K562 (cell line): ENCODE data around the gene USP28. TPM values are rescaled to one million over a fixed set of nuclear protein-coding genes. Genes with fewer than 3 reads are reported as not detected.

Experiments used
- ATAC-seq: fragments of 200-7000 bp; cut with Tn5 transposase; 3 replicates; pipeline ENCODE4 v1.9.1; 2020; ENCODE audit warnings: moderate library complexity
- BruUV-seq: library from RNA; stranded (reverse); fragments of 400-500 nt; replicated peaks from 2 replicates; lab custom pipeline; 2021; lab: Mats Ljungman, UMichigan
- CTCF ChIA-PET: fragments of 300-600 bp; formaldehyde crosslinking; extraction: SDS; loops from one replicate; lab custom pipeline; 2021; ENCODE audit warnings: low intra/inter-chr PET ratio; lab: Yijun Ruan, JAX
- POLR2A ChIA-PET: fragments of 300-600, 350-650 bp; sonication (Branson Sonifier 250); formaldehyde crosslinking; extraction: SDS; loops from one replicate; lab custom pipeline; 2021; ENCODE audit warnings: antibody characterized with exemption, inconsistent platforms; lab: Yijun Ruan, JAX
- DNase-seq, 4 experiments: peaks; one replicate each; pipeline versions ENCODE4 v3.0.0 to v3.0.0-alpha.2; 2011 to 2018; ENCODE audit warnings: low spot score in 3 of 4, mixed read lengths in 3 of 4; ENCODE audit errors: extremely low read depth in 1 of 4
- FAIRE-seq: peaks from 2 replicates; lab custom pipeline; 2011; peaks lifted over from hg19 to GRCh38; lab: Jason Lieb, UNC
- H2AFZ ChIP-seq: 2 replicates; pipeline ENCODE4 v1.6.0; 2011; ENCODE audit warnings: low read depth, low read length, control low read depth, inconsistent platforms
- H3K27ac ChIP-seq: fragments of 200-600 bp; 3 replicates; pipeline ENCODE4 v1.8.0; 2011; ENCODE audit warnings: low read depth, mild to moderate bottlenecking, control low read depth, inconsistent platforms, low read length, moderate library complexity, mixed read lengths; ENCODE audit errors: extremely low read depth
- H3K27me3 ChIP-seq, 2 experiments: fragments of 300-600 bp in 1 of 2; 2 replicates in 1 of 2; 3 replicates in 1 of 2; pipeline versions ENCODE4 v1.6.0 to v1.8.0; 2011; ENCODE audit warnings: inconsistent platforms in 2 of 2, low read length in 2 of 2, mild to moderate bottlenecking in 1 of 2, mixed read lengths in 1 of 2, moderate library complexity in 1 of 2; ENCODE audit not compliant: control insufficient read depth in 2 of 2, insufficient read depth in 2 of 2
- H3K36me3 ChIP-seq: fragments of 300-600 bp; 3 replicates; pipeline ENCODE4 v1.8.0; 2011; ENCODE audit warnings: mild to moderate bottlenecking, low read length, inconsistent platforms; ENCODE audit not compliant: control insufficient read depth, insufficient read depth
- H3K4me1 ChIP-seq, 2 experiments: fragments of 200-600 bp in 1 of 2; replicated peaks in 1 of 2; 2 replicates in 1 of 2; 3 replicates in 1 of 2; pipeline versions ENCODE4 v1.5.1 to v1.8.0; 2011; ENCODE audit warnings: inconsistent platforms in 2 of 2, low read length in 2 of 2, mild to moderate bottlenecking in 1 of 2, mixed read lengths in 1 of 2, moderate library complexity in 1 of 2; ENCODE audit not compliant: control insufficient read depth in 2 of 2, insufficient read depth in 2 of 2
- H3K4me2 ChIP-seq: 2 replicates; pipeline ENCODE4 v1.6.1; 2011; ENCODE audit warnings: low read length, control low read depth, inconsistent platforms, mixed read lengths; ENCODE audit not compliant: insufficient read depth
- H3K4me3 ChIP-seq: fragments of 200-600 bp; sonication (generic), shearing (Covaris generic); 2 replicates; pipeline ENCODE4 v1.5.1; 2016; ENCODE audit warnings: control low read depth, inconsistent platforms
- H3K79me2 ChIP-seq: fragments of 200-600 bp; 3 replicates; pipeline ENCODE4 v1.8.0; 2011; ENCODE audit warnings: low read length, inconsistent platforms; ENCODE audit not compliant: control insufficient read depth, insufficient read depth
- H3K9ac ChIP-seq, 2 experiments: 2 replicates each; pipeline versions ENCODE4 v1.6.0 to v1.6.1; 2011; ENCODE audit warnings: low read depth in 2 of 2, low read length in 2 of 2, control low read depth in 1 of 2, inconsistent platforms in 1 of 2, mild to moderate bottlenecking in 1 of 2, mixed read lengths in 1 of 2; ENCODE audit not compliant: insufficient read depth in 1 of 2
- H3K9me1 ChIP-seq: one replicate; pipeline ENCODE4 v1.6.0; 2011; ENCODE audit warnings: inconsistent platforms, mild to moderate bottlenecking, low read length, moderate library complexity; ENCODE audit not compliant: control insufficient read depth, insufficient read depth
- H3K9me3 ChIP-seq: replicated peaks from 2 replicates; pipeline ENCODE4 v1.5.1; 2011; ENCODE audit warnings: low read depth, low read length, inconsistent platforms; ENCODE audit not compliant: control insufficient read depth, insufficient read depth
- H4K20me1 ChIP-seq: replicated peaks from 2 replicates; pipeline ENCODE4 v1.6.1; 2011; ENCODE audit warnings: low read length, inconsistent platforms, mixed read lengths; ENCODE audit not compliant: control insufficient read depth, insufficient read depth
- BMI1 ChIP-seq: fragments of 150-350 bp; IDR thresholded peaks from 2 replicates; pipeline ENCODE4 v1.6.1; 2014; ENCODE audit warnings: low read length
- FIP1L1 ChIP-seq: fragments of 200-400 bp; formaldehyde crosslinking; IDR thresholded peaks from 2 replicates; pipeline ENCODE4 v1.6.1; 2018; ENCODE audit warnings: mild to moderate bottlenecking, low read depth, low read length; ENCODE audit not compliant: poor library complexity, severe bottlenecking
- HIVEP1 ChIP-seq: fragments of 250-450 bp; sonication (Bioruptor Pico); IDR thresholded peaks from 2 replicates; pipeline ENCODE4 v1.4.0; 2020; ENCODE audit warnings: mild to moderate bottlenecking
- HNRNPUL1 ChIP-seq: fragments of 200-400 bp; formaldehyde crosslinking; IDR thresholded peaks from 2 replicates; pipeline ENCODE4 v1.6.1; 2017; ENCODE audit warnings: low read length
- MEIS2 ChIP-seq: fragments of 450-650 bp; IDR thresholded peaks from 2 replicates; pipeline ENCODE4 v1.6.1; 2014; ENCODE audit warnings: mild to moderate bottlenecking; ENCODE audit not compliant: partially characterized antibody
- MLLT1 ChIP-seq, 2 experiments: fragments of 450-650 bp; IDR thresholded peaks; 2 replicates each; pipeline ENCODE4 v1.6.1; 2016
- MYNN ChIP-seq, 2 experiments: sonication (generic); formaldehyde crosslinking in 1 of 2; IDR thresholded peaks; 2 replicates each; pipeline versions ENCODE4 v1.5.0 to v1.6.1; 2016 to 2020; ENCODE audit warnings: antibody characterized with exemption in 1 of 2, missing genetic modification reagents in 1 of 2
- SETDB1 ChIP-seq: IDR thresholded peaks from one replicate; pipeline ENCODE4 v1.6.1; 2012; ENCODE audit warnings: low read length, control low read depth, inconsistent platforms
- STAT5B ChIP-seq: fragments of 250-450 bp; sonication (Bioruptor Pico); IDR thresholded peaks from 2 replicates; pipeline ENCODE4 v1.8.0; 2021; ENCODE audit warnings: mild to moderate bottlenecking, inconsistent platforms
- WHSC1 ChIP-seq: IDR thresholded peaks from one replicate; pipeline ENCODE4 v1.6.1; 2012; ENCODE audit warnings: low read length, control low read depth, inconsistent platforms
- ZBTB43 ChIP-seq: sonication (generic); formaldehyde crosslinking; IDR thresholded peaks from 2 replicates; pipeline ENCODE4 v1.8.0; 2023; ENCODE audit warnings: mild to moderate bottlenecking, missing genetic modification reagents
- ZC3H11A ChIP-seq: IDR thresholded peaks from 2 replicates; pipeline ENCODE4 v1.6.1; 2012; ENCODE audit warnings: low read depth, low read length, improper control_type of control experiment
- ZSCAN29 ChIP-seq: fragments of 450-650 bp; IDR thresholded peaks from 2 replicates; pipeline ENCODE4 v1.6.1; 2017
- ZZZ3 ChIP-seq: fragments of 450-650 bp; IDR thresholded peaks from 2 replicates; pipeline ENCODE4 v1.6.1; 2016; ENCODE audit warnings: antibody characterized with exemption, mild to moderate bottlenecking, moderate library complexity
- WGBS: fragments of 100-300 bp; shearing (Covaris generic); methylation state at CpG from one replicate; pipeline ENCODE4 v1.1.6; 2016; ENCODE audit warnings: low coverage, mixed read lengths; ENCODE audit not compliant: insufficient coverage; ENCODE audit errors: missing lambda C conversion rate; 5-methylcytosine and 5-hydroxymethylcytosine counted together
- in situ Hi-C: fragments of 300-500 bp; cut with MboI; formaldehyde crosslinking; loops from 4 replicates; pipeline ENCODE4 v1.15.0; 2018; ENCODE audit warnings: inconsistent platforms, mixed read lengths
- intact Hi-C: fragments of 100-400 bp; cut with micrococcal nuclease; formaldehyde crosslinking; loops from 2 replicates; pipeline ENCODE4 v1.14.2; 2022
- polyA plus RNA-seq, 8 experiments: library from polyadenylated mRNA; depleted of rRNA in 4 of 8; stranded (reverse) in 5 of 8; unstranded in 3 of 8; fragments of >200 nt; fragmentation: Nextera tagmentation in 2 of 8; fragmentation: Illumina TruSeq in 1 of 8; extraction: Ambion mirVana in 2 of 8; extraction: Trizol in 1 of 8; gene quantifications; 2 replicates each; pipeline versions ENCODE4 v1.2.1 to v1.2.3, GENCODE V29; 2011 to 2014; ENCODE audit warnings: inconsistent platforms in 1 of 8, missing spikeins in 1 of 8
- total RNA-seq, 7 experiments: library from RNA; depleted of rRNA in 6 of 7; stranded (reverse); fragments of >200 nt in 6 of 7; fragmentation: Illumina TruSeq in 2 of 7; extraction: Trizol in 2 of 7; gene quantifications; 2 replicates each; pipeline versions ENCODE4 v1.2.1 to v1.2.3, GENCODE V29; 2011 to 2021; ENCODE audit warnings: low replicate concordance in 1 of 7
- TF ChIP-seq, protein P1 (sequence below): fragments of 250-450 bp; sonication (Bioruptor Pico); IDR thresholded peaks from 2 replicates; pipeline ENCODE4 v1.8.0; 2021; ENCODE audit warnings: borderline replicate concordance, mild to moderate bottlenecking, moderate library complexity; ENCODE audit not compliant: poor library complexity, severe bottlenecking
- TF ChIP-seq, protein P2 (sequence below): conservative IDR thresholded peaks from 2 replicates; pipeline ENCODE4 v1.6.1; 2011; ENCODE audit warnings: low read depth, mild to moderate bottlenecking, low read length; ENCODE audit not compliant: control insufficient read depth

Gene USP28
- total and polyA plus RNA-seq, 9 of the 15 experiments (the other 6 are each of a cell fraction or from before 2014, with no cell fraction given): 3.7 to 42.7 (median 20.3) TPM

GRCh38 chr11:113908098-113908497 lies 32.7 kb upstream of the USP28 start (continued):
- TF ChIP-seq HNRNPUL1: no peak
- TF ChIP-seq SETDB1: no peak
- no peak for TF ChIP-seq BMI1
- no peak for TF ChIP-seq MLLT1 (IDR thresholded peaks at IDR 0.05)
- TF ChIP-seq STAT5B: no peak

DNA sequence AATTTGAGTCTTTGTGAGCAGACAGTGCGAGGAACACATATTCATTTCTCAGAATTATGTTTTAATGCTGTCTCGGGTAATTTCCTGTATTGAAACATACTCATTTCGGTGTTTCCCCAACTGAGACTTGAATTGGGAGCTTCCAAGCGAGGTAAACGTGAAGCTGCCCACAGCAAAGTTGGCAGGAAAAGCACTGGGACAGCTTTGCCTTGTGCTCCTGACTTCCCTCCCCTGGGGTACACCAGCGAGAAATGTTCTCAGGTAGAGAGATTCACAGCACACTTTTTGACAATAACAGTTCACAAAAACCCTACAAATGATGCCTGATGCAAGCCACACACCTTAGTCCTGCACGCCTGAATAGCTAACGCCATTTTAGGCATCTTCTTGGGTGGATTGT lies 32.3 kb upstream of the USP28 start:
- TF ChIP-seq, protein P1, sequence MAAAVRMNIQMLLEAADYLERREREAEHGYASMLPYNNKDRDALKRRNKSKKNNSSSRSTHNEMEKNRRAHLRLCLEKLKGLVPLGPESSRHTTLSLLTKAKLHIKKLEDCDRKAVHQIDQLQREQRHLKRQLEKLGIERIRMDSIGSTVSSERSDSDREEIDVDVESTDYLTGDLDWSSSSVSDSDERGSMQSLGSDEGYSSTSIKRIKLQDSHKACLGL (CRISPR knock-in tag): no peak
- TF ChIP-seq ZZZ3 (no peak), ZSCAN29 (no peak), MYNN (IDR thresholded peaks at IDR 0.05) (no peak), MYNN (CRISPR knock-in tag; IDR thresholded peaks at IDR 0.05) (no peak), HIVEP1 (CRISPR knock-in tag) (no peak), ZBTB43 (CRISPR knock-in tag) (no peak), ZC3H11A (no peak), MEIS2 (no peak), FIP1L1 (no peak), WHSC1 (no peak)
- TF ChIP-seq, protein P2, sequence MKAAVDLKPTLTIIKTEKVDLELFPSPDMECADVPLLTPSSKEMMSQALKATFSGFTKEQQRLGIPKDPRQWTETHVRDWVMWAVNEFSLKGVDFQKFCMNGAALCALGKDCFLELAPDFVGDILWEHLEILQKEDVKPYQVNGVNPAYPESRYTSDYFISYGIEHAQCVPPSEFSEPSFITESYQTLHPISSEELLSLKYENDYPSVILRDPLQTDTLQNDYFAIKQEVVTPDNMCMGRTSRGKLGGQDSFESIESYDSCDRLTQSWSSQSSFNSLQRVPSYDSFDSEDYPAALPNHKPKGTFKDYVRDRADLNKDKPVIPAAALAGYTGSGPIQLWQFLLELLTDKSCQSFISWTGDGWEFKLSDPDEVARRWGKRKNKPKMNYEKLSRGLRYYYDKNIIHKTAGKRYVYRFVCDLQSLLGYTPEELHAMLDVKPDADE: no peak
- in situ Hi-C loops (no loop called here), intact Hi-C loops (no loop called here)

More for the DNA sequence above, 32.3 kb upstream of the USP28 start:
- no peak overlapping the region for H3K27ac ChIP-seq
- H3K79me2 ChIP-seq: no peaks in the 10 kb centered on the region
- no peaks in the 10 kb centered on the region for H4K20me1 ChIP-seq
- BruUV-seq: no TSS peak
- ATAC-seq: no peak
- no peak overlapping the region for H2AFZ ChIP-seq
- FAIRE-seq: no peak
- no peak overlapping the region for H3K4me3 ChIP-seq
- CTCF ChIA-PET: no interaction called here
- POLR2A ChIA-PET: interaction anchor here (1.0 kb wide), 1 partner anchor 11 kb away, joined by 3 read pairs; no protein-coding TSS in a partner anchor
- H3K36me3 ChIP-seq: no peaks in the 10 kb centered on the region
- peaks cover 33 to 42% of the 10 kb centered on the region in 2 experiments for H3K27me3 ChIP-seq
- DNase-seq: no peak
- H3K9ac ChIP-seq: no peak overlapping the region
- H3K4me2 ChIP-seq: no peak overlapping the region
- no peaks in the 10 kb centered on the region for H3K9me3 ChIP-seq
- H3K4me1 ChIP-seq: no peaks in the 10 kb centered on the region; a peak in 1 of 5 replicates
- 4% methylated on average over 8 of the region's 8 CpGs for WGBS
- H3K9me1 ChIP-seq: no peaks in the 10 kb centered on the region
